A673 (cell line): ENCODE measurements around the gene UBTD1. TPM values are rescaled to one million over a fixed set of nuclear protein-coding genes. Genes with fewer than 3 reads are reported as not detected.

Source experiments
- BruUV-seq: library from RNA; stranded (reverse); fragments of 400-500 nt; replicated peaks from 2 replicates; lab custom pipeline; 2021; lab: Mats Ljungman, UMichigan
- CTCF ChIA-PET: fragments of 300-600 bp; sonication (Branson Sonifier 250); formaldehyde crosslinking; loops from one replicate; lab custom pipeline; 2022; ENCODE audit warnings: antibody characterized with exemption; lab: Charles Lee
- POLR2A ChIA-PET: fragments of 300-600 bp; sonication (Branson Sonifier 250); formaldehyde crosslinking; loops from one replicate; lab custom pipeline; 2022; ENCODE audit warnings: antibody characterized with exemption; ENCODE audit not compliant: low non-redundant PET; lab: Charles Lee
- DNase-seq: peaks from one replicate; pipeline ENCODE4 v3.0.0-alpha.2; 2015; ENCODE audit warnings: low spot score
- H3K27ac ChIP-seq: fragments of 200-600 bp; sonication (generic); 2 replicates; pipeline ENCODE4 v1.5.1; 2016; ENCODE audit warnings: mixed run types, low read depth, mild to moderate bottlenecking, mixed read lengths, antibody characterized with exemption, low read length; ENCODE audit not compliant: poor library complexity, severe bottlenecking
- H3K27me3 ChIP-seq: fragments of 200-600 bp; sonication (generic); replicated peaks from 2 replicates; pipeline ENCODE4 v1.6.1; 2017; ENCODE audit warnings: mixed run types, low read depth, mild to moderate bottlenecking, mixed read lengths, antibody characterized with exemption, low read length; ENCODE audit not compliant: insufficient read depth, poor library complexity
- H3K36me3 ChIP-seq: fragments of 200-600 bp; sonication (generic); 2 replicates; pipeline ENCODE4 v1.6.1; 2016; ENCODE audit warnings: mixed run types, mild to moderate bottlenecking, mixed read lengths, antibody characterized with exemption, low read length; ENCODE audit not compliant: insufficient read depth, poor library complexity, severe bottlenecking
- H3K4me1 ChIP-seq: fragments of 200-600 bp; sonication (generic); 2 replicates; pipeline ENCODE4 v1.6.1; 2017; ENCODE audit warnings: mixed run types, mild to moderate bottlenecking, mixed read lengths, antibody characterized with exemption, low read length; ENCODE audit not compliant: insufficient read depth, poor library complexity, severe bottlenecking
- H3K4me3 ChIP-seq: fragments of 200-600 bp; sonication (generic); 2 replicates; pipeline ENCODE4 v1.5.1; 2016; ENCODE audit warnings: low read depth, mixed run types, mild to moderate bottlenecking, mixed read lengths, low read length; ENCODE audit not compliant: poor library complexity, severe bottlenecking
- H3K9me3 ChIP-seq: fragments of 200-600 bp; sonication (generic); 2 replicates; pipeline ENCODE4 v1.6.1; 2016; ENCODE audit warnings: mixed run types, low read depth, mild to moderate bottlenecking, mixed read lengths, antibody characterized with exemption, low read length; ENCODE audit not compliant: poor library complexity, severe bottlenecking
- CTCF ChIP-seq: fragments of 300-800, 200-600 bp; sonication (generic); conservative IDR thresholded peaks from 2 replicates; pipeline ENCODE4 v1.5.1; 2017; ENCODE audit warnings: low read depth, mild to moderate bottlenecking, antibody characterized with exemption, low read length, moderate library complexity, mixed read lengths
- EZH2 ChIP-seq: fragments of 200-600 bp; sonication (generic); IDR thresholded peaks from 2 replicates; pipeline ENCODE4 v1.6.1; 2017; ENCODE audit warnings: borderline replicate concordance, low read depth, mild to moderate bottlenecking, mixed read lengths, antibody characterized with exemption, low read length; ENCODE audit not compliant: poor library complexity, severe bottlenecking
- intact Hi-C: fragments of 100-400 bp; cut with micrococcal nuclease; formaldehyde crosslinking; loops from one replicate; pipeline ENCODE4 v1.10.0; 2022; ENCODE audit not compliant: unreplicated experiment
- total RNA-seq: library from RNA; stranded (reverse); gene quantifications from 2 replicates; pipeline ENCODE4 v1.2.3, GENCODE V29; 2021

UBTD1 gene
- total RNA-seq, 1 experiment from 2014 or later, result 3.1 TPM

DNA sequence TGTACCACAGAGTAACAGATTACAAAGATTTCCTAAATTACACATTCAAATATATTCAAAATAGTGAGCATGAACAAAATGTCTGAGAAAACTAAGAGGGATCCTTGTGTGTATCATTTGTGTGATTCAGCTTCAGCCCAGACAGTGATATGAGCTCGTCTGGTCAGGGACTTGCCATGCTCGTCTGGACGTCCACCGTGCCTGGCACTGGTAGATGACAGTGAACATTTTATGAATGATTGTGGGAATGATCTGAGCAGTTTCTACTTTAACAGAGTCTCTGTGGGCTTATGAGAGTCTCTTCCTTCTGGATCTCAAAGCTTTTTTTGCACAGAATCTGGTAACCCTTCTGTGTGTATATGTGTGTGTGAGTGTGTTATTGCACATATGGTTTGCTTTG, 39.7 kb downstream of the UBTD1 start:
- DNase-seq, result no peak
- intact Hi-C loops, result no loop called here
- no peak for TF ChIP-seq EZH2
- no peak for TF ChIP-seq CTCF
- ChIA-PET POLR2A (no interaction called here), CTCF (interaction anchor here (0.6 kb wide), 1 partner anchor 134 kb away, joined by 3 read pairs; no protein-coding TSS in a partner anchor)
- no peaks in the 10 kb centered on the region for H3K36me3 ChIP-seq
- no peak overlapping the region for H3K4me3 ChIP-seq
- peaks cover 18% of the 10 kb centered on the region for H3K4me1 ChIP-seq
- BruUV-seq, result no TSS peak
- H3K27ac ChIP-seq, result no peak overlapping the region
- no peaks in the 10 kb centered on the region for H3K9me3 ChIP-seq
- no peaks in the 10 kb centered on the region for H3K27me3 ChIP-seq

GRCh38 chr10:97538839-97539238, 40.1 kb downstream of the UBTD1 start:
- no peak overlapping the region for H3K4me3 ChIP-seq
- H3K27me3 ChIP-seq, result no peaks in the 10 kb centered on the region
- peaks cover 20% of the 10 kb centered on the region for H3K4me1 ChIP-seq
- H3K36me3 ChIP-seq, result no peaks in the 10 kb centered on the region
- no peak for DNase-seq
- TF ChIP-seq CTCF (no peak), EZH2 (no peak)
- POLR2A ChIA-PET, result no interaction called here
- intact Hi-C loops, result no loop called here
- CTCF ChIA-PET, result interaction anchor here (0.6 kb wide), 1 partner anchor 134 kb away, joined by 3 read pairs; no protein-coding TSS in a partner anchor
- H3K9me3 ChIP-seq, result no peaks in the 10 kb centered on the region
- no TSS peak for BruUV-seq
- H3K27ac ChIP-seq, result no peak overlapping the region

DNA sequence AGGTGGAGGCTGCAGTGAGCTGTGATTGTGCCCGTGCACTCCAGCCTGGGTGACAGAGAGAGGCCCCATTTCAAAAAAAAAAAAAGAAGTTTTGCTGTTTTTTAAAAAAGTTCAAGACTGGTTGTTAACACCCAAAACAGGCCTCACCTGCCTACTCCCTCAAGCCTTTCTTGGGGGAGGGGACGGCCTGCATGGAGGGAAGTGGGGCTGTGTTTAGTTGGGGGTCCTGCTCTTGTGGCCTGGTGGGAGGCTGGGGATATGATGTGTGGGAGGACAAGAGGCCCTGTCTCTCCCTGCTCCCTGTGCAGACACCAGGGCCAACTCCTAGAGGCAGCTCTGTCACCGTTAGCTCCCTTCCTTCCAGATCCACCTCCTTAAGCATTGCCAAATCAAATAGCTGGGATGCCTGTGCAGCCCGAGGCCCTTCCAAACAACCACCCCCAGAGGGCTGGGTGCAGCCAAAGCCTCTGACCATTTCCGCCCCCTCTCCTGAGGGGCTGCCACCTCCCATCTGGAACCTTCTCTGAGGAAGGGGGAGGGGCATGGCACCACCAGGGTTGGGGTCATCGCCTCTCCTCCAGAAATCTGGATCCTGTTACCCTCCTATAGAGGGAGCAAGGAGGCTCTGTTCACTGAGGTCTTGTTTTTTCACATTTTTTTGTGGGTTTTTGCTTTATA, 40.9 kb downstream of the UBTD1 start:
- Histone ChIP-seq H3K27me3 (no peaks in the 10 kb centered on the region), H3K9me3 (no peaks in the 10 kb centered on the region), H3K4me3 (no peak overlapping the region), H3K4me1 (peaks cover 20% of the 10 kb centered on the region), H3K27ac (no peak overlapping the region), H3K36me3 (no peaks in the 10 kb centered on the region)
- DNase-seq, result no peak
- no peak; the same call in 1 of the 2 replicates for TF ChIP-seq CTCF
- no peak for TF ChIP-seq EZH2
- CTCF ChIA-PET, result interaction anchor here (0.5 kb wide), 1 partner anchor 15 kb away, joined by 6 read pairs; no protein-coding TSS in a partner anchor
- POLR2A ChIA-PET, result no interaction called here
- BruUV-seq, result no TSS peak
- intact Hi-C loops, result no loop called here
